ENCODE results near the gene LRP11. TPM values are rescaled to one million over a fixed set of nuclear protein-coding genes. Genes with fewer than 3 reads are reported as not detected.

LRP11 gene
- polyA plus RNA-seq, 3 donors: 0.20 to 0.41 (median 0.32) TPM

DNA sequence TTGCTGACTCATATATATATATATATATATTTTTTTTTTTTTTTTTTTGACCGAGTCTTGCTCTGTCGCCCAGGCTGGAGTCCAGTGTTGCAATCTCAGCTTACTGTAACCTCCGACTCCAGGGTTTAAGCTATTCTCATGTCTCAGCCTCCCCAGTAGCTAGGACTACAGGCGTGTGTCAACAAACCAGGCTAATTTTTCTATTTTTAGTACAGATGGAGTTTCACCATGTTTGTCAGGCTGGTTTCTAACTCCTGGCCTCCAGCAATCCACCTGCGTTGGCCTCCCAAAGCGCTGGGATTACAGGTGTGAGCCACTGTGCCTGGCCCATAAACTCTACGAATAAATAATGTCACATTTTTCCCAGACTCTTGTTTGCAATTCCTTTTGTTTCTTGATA lies 4.8 kb downstream of the LRP11 start:
- Histone ChIP-seq H4K20me1 (ENCODE audit: insufficient read depth, low read length) (no peaks in the 10 kb centered on the region), H3K9ac (ENCODE audit: insufficient read depth, low read length, poor library complexity, severe bottlenecking) (no peak overlapping the region), H3K27ac (ENCODE audit: low read depth in 1 of 2, low read length in 2 of 2) (no peak overlapping the region), H3K4me3 (replicated peaks in 1 of 3; ENCODE audit: low read depth in 2 of 3, low read length in 3 of 3) (no peak overlapping the region), H3K79me2 (ENCODE audit: insufficient read depth, low read length) (no peaks in the 10 kb centered on the region), H3K4me2 (replicated peaks; ENCODE audit: extremely low read depth, low read length, poor library complexity, severe bottlenecking) (no peak overlapping the region), H3K27me3 (ENCODE audit: control insufficient read depth in 2 of 2, insufficient read depth in 2 of 2, low read length in 2 of 2) (no peaks in the 10 kb centered on the region), H3K4me1 (ENCODE audit: control insufficient read depth in 1 of 2, insufficient read depth in 2 of 2, low read length in 2 of 2) (peaks cover 10 to 26% of the 10 kb centered on the region in 2 donors), H3K36me3 (replicated peaks in 1 of 2; ENCODE audit: control insufficient read depth in 1 of 2, insufficient read depth in 2 of 2, low read length in 2 of 2) (no peaks in the 10 kb centered on the region), H2AFZ (ENCODE audit: insufficient read depth, low read depth, low read length, poor library complexity, severe bottlenecking) (no peak overlapping the region), H3K9me3 (replicated peaks in 1 of 2; ENCODE audit: control insufficient read depth in 1 of 2, insufficient read depth in 1 of 2, low read length in 2 of 2) (no peaks in the 10 kb centered on the region)
- peaks cover 1 to 11% (median 2%) of the 10 kb centered on the region in 3 donors for H3K27me3 Mint-ChIP-seq (ENCODE audit: low read depth in 3 of 3)
- no CpG with 5 or more reads among the region's 7 CpGs for WGBS (ENCODE audit: insufficient coverage)
- TF ChIP-seq, protein P1, sequence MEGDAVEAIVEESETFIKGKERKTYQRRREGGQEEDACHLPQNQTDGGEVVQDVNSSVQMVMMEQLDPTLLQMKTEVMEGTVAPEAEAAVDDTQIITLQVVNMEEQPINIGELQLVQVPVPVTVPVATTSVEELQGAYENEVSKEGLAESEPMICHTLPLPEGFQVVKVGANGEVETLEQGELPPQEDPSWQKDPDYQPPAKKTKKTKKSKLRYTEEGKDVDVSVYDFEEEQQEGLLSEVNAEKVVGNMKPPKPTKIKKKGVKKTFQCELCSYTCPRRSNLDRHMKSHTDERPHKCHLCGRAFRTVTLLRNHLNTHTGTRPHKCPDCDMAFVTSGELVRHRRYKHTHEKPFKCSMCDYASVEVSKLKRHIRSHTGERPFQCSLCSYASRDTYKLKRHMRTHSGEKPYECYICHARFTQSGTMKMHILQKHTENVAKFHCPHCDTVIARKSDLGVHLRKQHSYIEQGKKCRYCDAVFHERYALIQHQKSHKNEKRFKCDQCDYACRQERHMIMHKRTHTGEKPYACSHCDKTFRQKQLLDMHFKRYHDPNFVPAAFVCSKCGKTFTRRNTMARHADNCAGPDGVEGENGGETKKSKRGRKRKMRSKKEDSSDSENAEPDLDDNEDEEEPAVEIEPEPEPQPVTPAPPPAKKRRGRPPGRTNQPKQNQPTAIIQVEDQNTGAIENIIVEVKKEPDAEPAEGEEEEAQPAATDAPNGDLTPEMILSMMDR (IDR thresholded peaks at IDR 0.05): no peak
- no peak overlapping the region for H3K27ac Mint-ChIP-seq
- no peaks in the 10 kb centered on the region for H3K36me3 Mint-ChIP-seq
- peaks cover 25% of the 10 kb centered on the region for H3K4me1 Mint-ChIP-seq
- no peak for DNase-seq
- no peaks in the 10 kb centered on the region for H3K9me3 Mint-ChIP-seq
- intact Hi-C loops (cut with micrococcal nuclease): no loop called here
- no peak overlapping the region for H3K4me3 Mint-ChIP-seq

- Histone ChIP-seq H3K4me2 (replicated peaks; ENCODE audit: extremely low read depth, low read length, poor library complexity, severe bottlenecking) (no peak overlapping the region), H4K20me1 (ENCODE audit: insufficient read depth, low read length) (no peaks in the 10 kb centered on the region), H3K4me3 (replicated peaks in 1 of 3; ENCODE audit: low read depth in 2 of 3, low read length in 3 of 3) (no peak overlapping the region), H3K9me3 (replicated peaks in 1 of 2; ENCODE audit: control insufficient read depth in 1 of 2, insufficient read depth in 1 of 2, low read length in 2 of 2) (no peaks in the 10 kb centered on the region), H3K27me3 (ENCODE audit: control insufficient read depth in 2 of 2, insufficient read depth in 2 of 2, low read length in 2 of 2) (no peaks in the 10 kb centered on the region), H2AFZ (ENCODE audit: insufficient read depth, low read depth, low read length, poor library complexity, severe bottlenecking) (no peak overlapping the region), H3K27ac (ENCODE audit: low read depth in 1 of 2, low read length in 2 of 2) (no peak overlapping the region), H3K79me2 (ENCODE audit: insufficient read depth, low read length) (no peaks in the 10 kb centered on the region), H3K36me3 (replicated peaks in 1 of 2; ENCODE audit: control insufficient read depth in 1 of 2, insufficient read depth in 2 of 2, low read length in 2 of 2) (no peaks in the 10 kb centered on the region), H3K9ac (ENCODE audit: insufficient read depth, low read length, poor library complexity, severe bottlenecking) (no peak overlapping the region), H3K4me1 (ENCODE audit: control insufficient read depth in 1 of 2, insufficient read depth in 2 of 2, low read length in 2 of 2) (peaks cover 4 to 15% of the 10 kb centered on the region in 2 donors)
- Mint-ChIP-seq H3K4me1 (peaks cover 20% of the 10 kb centered on the region), H3K27ac (no peak overlapping the region), H3K9me3 (no peaks in the 10 kb centered on the region), H3K27me3 (ENCODE audit: low read depth in 3 of 3) (peaks cover 0 to 8% (median 1%) of the 10 kb centered on the region in 3 donors), H3K36me3 (no peaks in the 10 kb centered on the region), H3K4me3 (no peak overlapping the region)
- TF ChIP-seq, protein P1 (IDR thresholded peaks at IDR 0.05): no peak
- intact Hi-C loops (cut with micrococcal nuclease): no loop called here
- WGBS (ENCODE audit: insufficient coverage): 100% methylated on average over 1 of the region's 5 CpGs
- no peak for DNase-seq
Observed at GRCh38 chr6:149857541-149857940, 6.6 kb downstream of the LRP11 start.
